GM21367 (cell line): ENCODE data around the gene DBP.
"Not testable (repeated sequence)": the region's sequence is repeated elsewhere in the genome, so short reads cannot be mapped to it uniquely, and the experiment has no call there.

ENCODE experiments used
- ATAC-seq: cut with Tn5 transposase; IDR thresholded peaks from one replicate; pipeline ENCODE4 v1.9.1; 2021; ENCODE audit not compliant: unreplicated experiment

Gene DBP

GRCh38 chr19:48641850-48642249 is 4.7 kb upstream of the DBP start:
- no peak for ATAC-seq

- ATAC-seq, result no peak
Measured at GRCh38 chr19:48639483-48640375, 2.5 kb upstream of the DBP start.

- ATAC-seq, result no peak
Measured at GRCh38 chr19:48638831-48639381, 1.7 kb upstream of the DBP start.

GRCh38 chr19:48637948-48638830 is 1.0 kb upstream of the DBP start:
- peak; percentile 6 for ATAC-seq

- ATAC-seq, result peak; percentile 52
Measured at GRCh38 chr19:48637449-48637947, 319 bp upstream of the DBP start.

GRCh38 chr19:48635966-48636858 is 967 bp downstream of the DBP start:
- no peak for ATAC-seq

- ATAC-seq, result no peak
Measured at GRCh38 chr19:48635263-48635965, 1.8 kb downstream of the DBP start.

- no peak for ATAC-seq
Measured at GRCh38 chr19:48634424-48635262, 2.5 kb downstream of the DBP start.

- ATAC-seq, result no peak
Measured at GRCh38 chr19:48634036-48634342, 3.2 kb downstream of the DBP start.

- no peak for ATAC-seq
Measured at GRCh38 chr19:48633148-48634035, 3.8 kb downstream of the DBP start.

- ATAC-seq, result no peak
Measured at GRCh38 chr19:48632692-48633147, 4.5 kb downstream of the DBP start.

GRCh38 chr19:48632286-48632685 is 4.9 kb downstream of the DBP start:
- not testable (repeated sequence) for ATAC-seq

GRCh38 chr19:48631225-48631624 is 6.0 kb downstream of the DBP start:
- ATAC-seq, result no peak

- no peak for ATAC-seq
Measured at GRCh38 chr19:48630296-48631063, 6.7 kb downstream of the DBP start.

GRCh38 chr19:48629599-48630295 is 7.4 kb downstream of the DBP start:
- ATAC-seq, result no peak

GRCh38 chr19:48629297-48629598 is 7.9 kb downstream of the DBP start:
- ATAC-seq, result no peak
